Gastrocnemius medialis (tissue), 4 donors: Measurements from ENCODE around the gene NPM1. TPM values are rescaled to one million over a fixed set of nuclear protein-coding genes. Genes with fewer than 3 reads are reported as not detected.
A peak's percentile ranks its signal among the peaks of the same experiment; 100 is the strongest.
"Not testable (repeated sequence)": the region's sequence is repeated elsewhere in the genome, so short reads cannot be mapped to it uniquely, and the experiment has no call there.

Source experiments
- ATAC-seq, 2 donors: fragments of 150-250 bp; one replicate each; pipeline ENCODE4 v1.9.1; 2016
- DNase-seq, 2 donors: peaks; one replicate each; pipeline ENCODE4 v3.0.0-alpha.2; 2019
- H3K27ac ChIP-seq, 4 donors: fragments of 200-600 bp; sonication (generic); 1 replicate in 1 of 4; 2 replicates in 3 of 4; pipeline ENCODE4 v1.5.1; 2016 to 2018; ENCODE audit warnings: mild to moderate bottlenecking in 2 of 4, moderate library complexity in 1 of 4
- H3K27me3 ChIP-seq, 3 donors: fragments of 200-600 bp; sonication (generic) in 2 of 3; 1 replicate in 1 of 3; 2 replicates in 2 of 3; pipeline versions ENCODE4 v1.5.1 to v1.6.0; 2016 to 2019; ENCODE audit warnings: mild to moderate bottlenecking in 1 of 3, moderate library complexity in 1 of 3
- H3K36me3 ChIP-seq, 2 donors: fragments of 200-600 bp; sonication (generic) in 1 of 2; one replicate each; pipeline ENCODE4 v1.5.1; 2017 to 2018
- H3K4me1 ChIP-seq, 2 donors: fragments of 200-600 bp; sonication (generic) in 1 of 2; one replicate each; pipeline ENCODE4 v1.5.1; 2016 to 2017; ENCODE audit warnings: mild to moderate bottlenecking in 2 of 2
- H3K4me3 ChIP-seq, 4 donors: fragments of 200-600 bp; sonication (generic) in 3 of 4; 1 replicate in 1 of 4; 2 replicates in 3 of 4; pipeline ENCODE4 v1.5.1; 2016 to 2019; ENCODE audit warnings: mild to moderate bottlenecking in 2 of 4
- H3K9me3 ChIP-seq, 3 donors: fragments of 200-600 bp; sonication (generic) in 2 of 3; 1 replicate in 1 of 3; 2 replicates in 2 of 3; pipeline ENCODE4 v1.5.1; 2016 to 2019
- CTCF ChIP-seq, 5 experiments: fragments of 450-650 bp in 3 of 5; fragments of 200-600 bp in 2 of 5; sonication (generic) in 2 of 5; IDR thresholded peaks in 4 of 5; conservative IDR thresholded peaks in 1 of 5; 1 replicate in 4 of 5; 2 replicates in 1 of 5; pipeline ENCODE4 v1.5.1; 2016 to 2019; ENCODE audit warnings: antibody characterized with exemption in 5 of 5, mild to moderate bottlenecking in 3 of 5, moderate library complexity in 3 of 5
- POLR2A ChIP-seq, 2 donors: fragments of 450-650 bp; IDR thresholded peaks; one replicate each; pipeline ENCODE4 v1.6.1; 2017; ENCODE audit warnings: antibody characterized with exemption in 2 of 2, mild to moderate bottlenecking in 2 of 2, moderate library complexity in 2 of 2
- in situ Hi-C, 4 donors: fragments of 200-750 bp; cut with MboI; loops; one replicate each; pipeline versions ENCODE4 v1.15.0 to v1.8.0; 2017; ENCODE audit warnings: low sequenced_read_pairs in 4 of 4
- intact Hi-C: fragments of 100-400 bp; cut with DNase I; formaldehyde crosslinking; loops from one replicate; pipeline ENCODE4 v1.15.1; 2023; ENCODE audit warnings: low total_unique reads
- total RNA-seq, 4 donors: library from RNA; depleted of rRNA; stranded (reverse); fragments of >200 nt; gene quantifications; one replicate each; pipeline versions ENCODE4 v1.1.0 to v1.2.3, GENCODE V29; 2016

The NPM1 gene
- total RNA-seq, 4 donors from 2014 or later, result 277 to 651 (median 413) TPM

GRCh38 chr5:171390883-171391677 lies 3.4 kb downstream of the NPM1 start:
- in situ Hi-C loops, result no loop called here
- peak overlapping the region in 1 of 4 donors; percentile 28 for H3K27ac ChIP-seq
- H3K4me1 ChIP-seq, result peaks cover 27 to 51% of the 10 kb centered on the region in 2 donors
- intact Hi-C loops, result no loop called here
- no peak for TF ChIP-seq POLR2A (IDR thresholded peaks at IDR 0.05)
- TF ChIP-seq CTCF (IDR thresholded peaks at IDR 0.05 in 4 of 5, conservative IDR thresholded peaks at IDR 0.05 in 1 of 5), result no peak
- H3K9me3 ChIP-seq, result no peaks in the 10 kb centered on the region
- ATAC-seq (no peak), DNase-seq (no peak)
- H3K4me3 ChIP-seq, result no peak overlapping the region
- H3K27me3 ChIP-seq, result no peaks in the 10 kb centered on the region
- peaks cover 3 to 34% of the 10 kb centered on the region in 2 donors for H3K36me3 ChIP-seq

GRCh38 chr5:171391996-171392577 lies 4.4 kb downstream of the NPM1 start:
- Histone ChIP-seq H3K4me3 (no peak overlapping the region), H3K27ac (no peak overlapping the region), H3K27me3 (no peaks in the 10 kb centered on the region), H3K4me1 (peaks cover 24 to 44% of the 10 kb centered on the region in 2 donors), H3K36me3 (peaks cover 3 to 42% of the 10 kb centered on the region in 2 donors), H3K9me3 (no peaks in the 10 kb centered on the region)
- ATAC-seq (no peak), DNase-seq (no peak)
- intact Hi-C loops (no loop called here), in situ Hi-C loops (no loop called here)
- TF ChIP-seq POLR2A (IDR thresholded peaks at IDR 0.05) (no peak), CTCF (IDR thresholded peaks at IDR 0.05 in 4 of 5, conservative IDR thresholded peaks at IDR 0.05 in 1 of 5) (no peak)

- in situ Hi-C loops, result no loop called here
- DNase-seq (no peak), ATAC-seq (no peak)
- no peak overlapping the region for H3K27ac ChIP-seq
- intact Hi-C loops, result no loop called here
- H3K9me3 ChIP-seq, result no peaks in the 10 kb centered on the region
- no peaks in the 10 kb centered on the region for H3K27me3 ChIP-seq
- no peak overlapping the region for H3K4me3 ChIP-seq
- TF ChIP-seq CTCF (IDR thresholded peaks at IDR 0.05 in 4 of 5, conservative IDR thresholded peaks at IDR 0.05 in 1 of 5), result no peak
- no peak for TF ChIP-seq POLR2A (IDR thresholded peaks at IDR 0.05)
- peaks cover 24 to 42% of the 10 kb centered on the region in 2 donors for H3K4me1 ChIP-seq
- peaks cover 3 to 45% of the 10 kb centered on the region in 2 donors for H3K36me3 ChIP-seq
Measured at GRCh38 chr5:171392585-171393159, 5.0 kb downstream of the NPM1 start.

GRCh38 chr5:171395042-171395441 lies 7.4 kb downstream of the NPM1 start:
- DNase-seq (no peak), ATAC-seq (no peak)
- Histone ChIP-seq H3K27ac (no peak overlapping the region), H3K4me1 (peaks cover 9 to 23% of the 10 kb centered on the region in 2 donors), H3K27me3 (no peaks in the 10 kb centered on the region), H3K36me3 (peaks cover 3 to 52% of the 10 kb centered on the region in 2 donors), H3K9me3 (no peaks in the 10 kb centered on the region), H3K4me3 (no peak overlapping the region)
- intact Hi-C loops (no loop called here), in situ Hi-C loops (no loop called here)
- TF ChIP-seq POLR2A (IDR thresholded peaks at IDR 0.05) (no peak), CTCF (IDR thresholded peaks at IDR 0.05 in 4 of 5, conservative IDR thresholded peaks at IDR 0.05 in 1 of 5) (no peak)

- H3K4me3 ChIP-seq, ATAC-seq, in situ Hi-C loops, H3K27me3 ChIP-seq, H3K4me1 ChIP-seq, H3K9me3 ChIP-seq, DNase-seq, H3K27ac ChIP-seq, intact Hi-C loops: not testable (repeated sequence)
- H3K36me3 ChIP-seq, result peaks cover 3 to 65% of the 10 kb centered on the region in 2 donors
Measured at GRCh38 chr5:171396583-171396982, 8.9 kb downstream of the NPM1 start.
